Aorta (tissue), 5 donors: Measurements from ENCODE around the gene SSH3. TPM values are rescaled to one million over a fixed set of nuclear protein-coding genes. Genes with fewer than 3 reads are reported as not detected.

Experiments
- ATAC-seq: fragments of 200-7000 bp; cut with Tn5 transposase; one replicate; pipeline ENCODE4 v1.9.1; 2022; ENCODE audit warnings: moderate library complexity; ENCODE audit not compliant: low FRiP score
- DNase-seq, 2 donors: peaks; one replicate each; pipeline ENCODE4 v3.0.0-alpha.2; 2020
- H3K27ac ChIP-seq, 2 donors: one replicate each; pipeline ENCODE4 v1.5.1; 2013; ENCODE audit warnings: low read length in 2 of 2, mild to moderate bottlenecking in 2 of 2, moderate library complexity in 2 of 2, control low read depth in 1 of 2, inconsistent platforms in 1 of 2, low read depth in 1 of 2
- H3K27me3 ChIP-seq, 2 donors: one replicate each; pipeline ENCODE4 v1.6.1; 2013; ENCODE audit warnings: control low read depth in 1 of 2, low read length in 1 of 2, mild to moderate bottlenecking in 1 of 2, moderate library complexity in 1 of 2; ENCODE audit not compliant: insufficient read depth in 2 of 2, control insufficient read depth in 1 of 2
- H3K36me3 ChIP-seq, 2 donors: one replicate each; pipeline ENCODE4 v1.6.1; 2013; ENCODE audit warnings: control low read depth in 1 of 2, low read length in 1 of 2, mild to moderate bottlenecking in 1 of 2; ENCODE audit not compliant: insufficient read depth in 2 of 2, control insufficient read depth in 1 of 2
- H3K4me1 ChIP-seq, 2 donors: one replicate each; pipeline ENCODE4 v1.6.1; 2013; ENCODE audit warnings: low read length in 2 of 2, control low read depth in 1 of 2, mild to moderate bottlenecking in 1 of 2, moderate library complexity in 1 of 2; ENCODE audit not compliant: insufficient read depth in 2 of 2, control insufficient read depth in 1 of 2
- H3K4me3 ChIP-seq, 2 donors: one replicate each; pipeline ENCODE4 v1.5.1; 2013; ENCODE audit warnings: low read length in 2 of 2, control low read depth in 1 of 2, mild to moderate bottlenecking in 1 of 2
- H3K9me3 ChIP-seq: one replicate; pipeline ENCODE4 v1.6.1; 2013; ENCODE audit warnings: mild to moderate bottlenecking, low read length; ENCODE audit not compliant: control insufficient read depth
- WGBS, 2 donors: extraction: QIAGEN DNeasy Blood & Tissue Kit; methylation state at CpG; one replicate each; pipeline ENCODE4 v1.1.7; 2013; 5-methylcytosine and 5-hydroxymethylcytosine counted together
- intact Hi-C, 2 donors: fragments of 100-400 bp; cut with DNase I; formaldehyde crosslinking; loops; one replicate each; pipeline versions ENCODE4 v1.14.2 to v1.15.0; 2022
- polyA plus RNA-seq, 2 donors: library from polyadenylated mRNA; stranded (reverse); fragments of 200-250 nt; gene quantifications; one replicate each; pipeline ENCODE4 v1.2.3, GENCODE V29; 2013
- total RNA-seq, 2 donors: library from RNA; stranded (reverse); fragmentation: NEBNext Ultra II Directional; extraction: Animal tissue kit (Norgen Biotek cat#: 25700); gene quantifications; one replicate each; pipeline ENCODE4 v1.2.1, GENCODE V29; 2021
- donor health status: healthy with polysubstance abuse.
- donor health status: Bipolar disorder and iron deficiency.
- donor health status: DM: no; HTN: no; CAD: no.
- donor health status: DM: no; HTN: no; CAD: no.
- donor health status: DM: yes; HTN: yes; CAD: no.

SSH3 gene
- total and polyA plus RNA-seq, 4 donors = 13.3 to 37.0 (median 25.7) TPM

- no peaks in the 10 kb centered on the region for H3K4me1 ChIP-seq
- H3K27ac ChIP-seq = peak overlapping the region in 1 of 2 donors; percentile 19
- H3K36me3 ChIP-seq = no peaks in the 10 kb centered on the region
- ATAC-seq (no peak), DNase-seq (peak; percentile 59 to 73)
- no peaks in the 10 kb centered on the region for H3K9me3 ChIP-seq
- WGBS, 2 donors = 20 to 23% methylated on average over 30 of the region's 30 CpGs
- H3K27me3 ChIP-seq = no peaks in the 10 kb centered on the region
- H3K4me3 ChIP-seq = peak overlapping the region; percentile 75 to 81
- intact Hi-C loops = no loop called here
Observed at GRCh38 chr11:67267188-67268080, 35.9 kb upstream of the SSH3 start.

DNA sequence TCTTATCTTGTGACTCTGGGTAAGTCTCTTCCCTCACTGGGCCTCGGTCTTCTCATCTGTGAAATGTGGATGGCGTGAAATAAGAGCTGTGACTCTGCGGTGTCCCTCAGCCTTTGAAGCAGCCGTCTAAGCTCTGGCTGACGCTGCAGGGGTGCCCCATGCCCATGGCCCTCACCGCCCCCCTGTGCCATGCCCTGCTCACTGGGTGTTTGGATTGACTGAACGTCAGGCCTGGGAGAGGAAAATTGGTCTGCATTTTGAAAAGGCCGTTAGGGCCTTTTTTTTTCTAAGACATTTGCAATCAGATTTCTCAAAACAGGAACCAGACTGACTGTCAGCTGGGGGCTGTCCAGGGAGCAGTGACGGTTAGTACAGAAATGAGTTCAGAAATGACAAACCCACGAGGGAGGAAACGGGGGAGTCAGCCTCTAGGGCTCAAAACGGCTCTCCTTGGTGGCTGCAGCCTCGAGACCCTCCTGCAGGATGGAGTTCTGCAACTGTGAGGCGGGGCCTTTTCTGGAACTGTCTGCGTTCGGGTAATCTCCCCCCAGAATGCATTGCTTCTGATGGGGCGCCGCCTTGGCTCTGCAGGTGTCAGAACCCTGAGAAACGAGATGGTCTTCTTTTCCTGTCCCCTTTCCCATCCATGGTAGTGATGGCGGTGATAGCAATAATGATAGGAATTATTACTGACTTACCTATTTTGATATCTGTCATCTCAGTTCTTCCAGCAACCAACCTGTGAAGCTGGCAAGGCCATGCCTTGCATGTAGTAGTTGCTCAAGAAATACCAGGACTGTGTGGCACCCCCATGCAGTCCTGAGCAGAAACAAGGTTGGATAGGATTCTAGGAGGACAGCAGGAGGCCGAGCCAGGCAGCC is 35.0 kb upstream of the SSH3 start:
- ATAC-seq = no peak

GRCh38 chr11:67268962-67269268 is 34.4 kb upstream of the SSH3 start:
- 88 to 93% methylated on average over 13 of the region's 13 CpGs for WGBS, 2 donors
- H3K9me3 ChIP-seq = no peaks in the 10 kb centered on the region
- intact Hi-C loops = no loop called here
- no peaks in the 10 kb centered on the region for H3K4me1 ChIP-seq
- DNase-seq (peak in 1 of 2 donors; percentile 71), ATAC-seq (no peak)
- no peak overlapping the region for H3K27ac ChIP-seq
- H3K4me3 ChIP-seq = no peak overlapping the region
- H3K36me3 ChIP-seq = no peaks in the 10 kb centered on the region
- H3K27me3 ChIP-seq = no peaks in the 10 kb centered on the region

More for the DNA sequence above, 35.0 kb upstream of the SSH3 start:
- 70 to 72% methylated on average over 21 of the region's 21 CpGs for WGBS, 2 donors
- H3K27me3 ChIP-seq = no peaks in the 10 kb centered on the region
- no peaks in the 10 kb centered on the region for H3K36me3 ChIP-seq
- H3K4me1 ChIP-seq = no peaks in the 10 kb centered on the region
- H3K4me3 ChIP-seq = no peak overlapping the region
- no peak overlapping the region for H3K27ac ChIP-seq
- intact Hi-C loops = no loop called here
- DNase-seq = peak; percentile 51 to 66
- H3K9me3 ChIP-seq = no peaks in the 10 kb centered on the region

DNA sequence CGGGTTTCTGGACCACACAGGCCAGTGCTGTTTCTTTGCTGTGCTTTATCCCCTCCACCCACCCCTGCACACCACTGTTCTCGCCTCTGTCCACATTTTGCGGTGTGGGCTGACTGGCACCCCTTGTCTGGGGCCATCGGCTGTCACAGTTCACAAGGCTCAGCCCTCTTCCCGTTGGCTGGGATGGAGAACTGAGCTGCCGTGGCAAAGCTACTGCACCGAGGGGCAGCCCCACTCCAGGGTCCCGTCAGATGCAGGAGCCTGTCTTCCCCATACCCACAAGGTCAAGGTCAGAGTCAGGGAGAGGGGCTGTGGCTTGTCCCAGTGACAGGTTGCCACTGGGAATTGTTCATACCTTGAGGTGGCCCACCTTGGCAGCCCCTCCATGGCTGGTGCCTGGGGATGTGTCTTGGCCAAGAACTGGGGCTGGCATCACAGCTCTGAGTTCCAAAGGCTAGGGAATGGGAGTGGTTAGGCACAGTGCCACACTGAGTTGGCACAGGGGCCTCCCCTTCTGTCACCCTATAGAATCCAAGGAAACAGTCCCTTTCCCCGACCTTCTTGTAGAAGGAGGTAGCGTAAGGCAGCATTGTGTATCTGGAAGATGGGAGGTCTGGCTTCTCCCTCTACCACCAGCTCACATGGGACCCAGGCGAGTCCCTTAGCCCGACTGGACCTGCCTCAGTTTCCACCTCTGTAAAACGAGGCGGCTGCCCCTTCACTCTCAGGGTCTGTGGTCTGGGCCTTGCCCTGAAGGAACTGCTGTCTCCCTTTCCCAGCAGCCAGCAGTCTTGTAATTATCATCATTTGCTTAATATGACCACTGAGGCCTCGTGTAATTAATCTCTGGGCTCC is 33.7 kb upstream of the SSH3 start:
- ATAC-seq = no peak
- no peaks in the 10 kb centered on the region for H3K36me3 ChIP-seq
- WGBS, 2 donors = 29% methylated on average over 15 of the region's 15 CpGs
- no peaks in the 10 kb centered on the region for H3K4me1 ChIP-seq
- no peak overlapping the region for H3K4me3 ChIP-seq
- H3K27ac ChIP-seq = peak overlapping the region in 1 of 2 donors; percentile 23
- intact Hi-C loops = no loop called here
- H3K9me3 ChIP-seq = no peaks in the 10 kb centered on the region
- H3K27me3 ChIP-seq = no peaks in the 10 kb centered on the region
- DNase-seq = peak; percentile 66 to 80

GRCh38 chr11:67270256-67271204 is 32.8 kb upstream of the SSH3 start:
- 58% methylated on average over 28 of the region's 28 CpGs for WGBS, 2 donors
- peak; percentile 71 to 86 for DNase-seq
- ATAC-seq = no peak

GRCh38 chr11:67271205-67271540 is 32.2 kb upstream of the SSH3 start:
- Histone ChIP-seq H3K4me1 (no peaks in the 10 kb centered on the region), H3K9me3 (no peaks in the 10 kb centered on the region), H3K27ac (no peak overlapping the region), H3K4me3 (no peak overlapping the region), H3K27me3 (no peaks in the 10 kb centered on the region), H3K36me3 (no peaks in the 10 kb centered on the region)
- WGBS, 2 donors = 69 to 72% methylated on average over 5 of the region's 5 CpGs
- no peak for DNase-seq
- intact Hi-C loops = no loop called here
- no peak for ATAC-seq

More at GRCh38 chr11:67270256-67271204, 32.8 kb upstream of the SSH3 start:
- H3K4me3 ChIP-seq = no peak overlapping the region
- no peaks in the 10 kb centered on the region for H3K9me3 ChIP-seq
- H3K4me1 ChIP-seq = no peaks in the 10 kb centered on the region
- intact Hi-C loops = no loop called here
- no peaks in the 10 kb centered on the region for H3K36me3 ChIP-seq
- H3K27ac ChIP-seq = peak overlapping the region in 1 of 2 donors; percentile 23
- H3K27me3 ChIP-seq = no peaks in the 10 kb centered on the region

GRCh38 chr11:67271541-67272284 is 31.6 kb upstream of the SSH3 start:
- Histone ChIP-seq H3K9me3 (no peaks in the 10 kb centered on the region), H3K4me1 (no peaks in the 10 kb centered on the region), H3K27ac (peak overlapping the region in 1 of 2 donors; percentile 33), H3K27me3 (no peaks in the 10 kb centered on the region), H3K36me3 (no peaks in the 10 kb centered on the region), H3K4me3 (no peak overlapping the region)
- DNase-seq = peak; percentile 80 to 85
- WGBS, 2 donors = 21 to 24% methylated on average over 19 of the region's 19 CpGs
- ATAC-seq = peak; percentile 21
- intact Hi-C loops = no loop called here
